GM18861 (cell line): ENCODE data around the gene LTBP4.
"Not testable (repeated sequence)": the region's sequence is repeated elsewhere in the genome, so short reads cannot be mapped to it uniquely, and the experiment has no call there.

Experiments used
- ATAC-seq: cut with Tn5 transposase; IDR thresholded peaks from one replicate; pipeline ENCODE4 v1.9.1; 2021; ENCODE audit not compliant: unreplicated experiment

Gene LTBP4

GRCh38 chr19:40571831-40572495 is 29.2 kb upstream of the LTBP4 start:
- no peak for ATAC-seq

- ATAC-seq: no peak
These were observed 25.8 kb upstream of the LTBP4 start for GRCh38 chr19:40575326-40575725.

GRCh38 chr19:40576151-40576584 is 25.0 kb upstream of the LTBP4 start:
- ATAC-seq: no peak

GRCh38 chr19:40576585-40577451 is 24.4 kb upstream of the LTBP4 start, which contains the start of gene SHKBP1:
TSS of gene SHKBP1 (plus strand) at chr19:40576873. CDS start at chr19:40576900, 27 bp downstream.
- ATAC-seq: peak; percentile 79

GRCh38 chr19:40578442-40578908 is 22.7 kb upstream of the LTBP4 start:
- ATAC-seq: no peak

GRCh38 chr19:40580619-40581018 is 20.6 kb upstream of the LTBP4 start:
- no peak for ATAC-seq

GRCh38 chr19:40581531-40581930 is 19.6 kb upstream of the LTBP4 start:
- no peak for ATAC-seq

- no peak for ATAC-seq
These were observed 18.7 kb upstream of the LTBP4 start for GRCh38 chr19:40582467-40582866.

- no peak for ATAC-seq
These were observed 17.9 kb upstream of the LTBP4 start for GRCh38 chr19:40583283-40583682.

GRCh38 chr19:40584007-40584406 is 17.2 kb upstream of the LTBP4 start:
- no peak for ATAC-seq

GRCh38 chr19:40585241-40585981 is 15.8 kb upstream of the LTBP4 start:
- ATAC-seq: no peak

GRCh38 chr19:40585982-40586422 is 15.2 kb upstream of the LTBP4 start:
- no peak for ATAC-seq

GRCh38 chr19:40586611-40587010 is 14.6 kb upstream of the LTBP4 start:
- ATAC-seq: no peak

GRCh38 chr19:40588110-40588854 is 12.9 kb upstream of the LTBP4 start:
- ATAC-seq: no peak

- ATAC-seq: no peak
These were observed 12.1 kb upstream of the LTBP4 start for GRCh38 chr19:40588926-40589569.

GRCh38 chr19:40589591-40590429 is 11.4 kb upstream of the LTBP4 start:
- ATAC-seq: no peak

GRCh38 chr19:40590464-40591265 is 10.5 kb upstream of the LTBP4 start:
- ATAC-seq: no peak

GRCh38 chr19:40591724-40592123 is 9.4 kb upstream of the LTBP4 start:
- ATAC-seq: not testable (repeated sequence)
